GM12874 (cell line): ENCODE measurements around the gene KDELR3.

Experiments
- TF ChIP-seq, protein P1 (sequence below): IDR thresholded peaks from 2 replicates; pipeline ENCODE4 v1.5.1; 2011; ENCODE audit warnings: low read depth, mild to moderate bottlenecking, control low read depth, low read length, moderate library complexity; ENCODE audit not compliant: insufficient read depth

Gene KDELR3

DNA sequence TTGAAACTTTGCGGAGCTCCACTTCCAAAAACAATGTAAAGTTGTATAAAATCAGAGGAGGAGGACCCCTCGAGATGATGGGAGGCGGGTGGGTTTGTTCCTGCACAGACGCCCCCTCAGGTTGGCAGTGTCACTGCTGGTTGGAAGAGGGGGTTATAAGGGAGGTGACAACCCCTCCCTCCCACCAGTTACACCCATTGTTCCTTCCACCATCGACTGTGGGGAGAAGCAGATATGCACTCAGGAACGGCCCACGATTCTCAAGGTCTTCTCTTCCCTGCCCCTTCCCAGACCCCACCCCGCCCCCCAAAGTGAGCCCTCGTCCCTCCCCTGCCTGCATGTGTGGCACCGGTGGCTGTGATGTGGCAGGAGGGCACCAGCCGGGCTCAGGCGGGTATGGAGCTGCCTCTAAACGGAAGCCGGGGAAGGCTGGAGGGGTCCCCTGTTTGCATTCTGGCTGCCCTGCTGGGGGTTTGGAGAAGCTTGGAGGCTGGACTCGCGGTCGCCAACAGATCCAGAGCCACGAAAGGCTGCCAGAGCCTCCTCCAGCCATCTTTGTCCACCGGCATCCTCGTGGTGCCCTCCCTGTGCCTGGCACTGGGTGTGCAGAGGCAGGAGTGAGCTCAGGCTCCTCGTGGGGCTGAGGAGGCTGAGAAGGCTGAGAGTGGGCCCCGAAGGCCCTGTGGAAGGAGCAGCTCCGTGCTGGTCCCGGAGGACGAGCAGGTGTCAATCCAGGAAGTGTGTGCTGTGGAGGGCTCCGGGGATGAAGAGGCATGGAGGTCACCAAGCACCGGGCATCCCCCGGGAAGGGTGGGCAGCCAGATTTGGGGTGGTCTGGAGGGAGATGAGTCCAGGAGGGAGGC, 778 bp downstream of the KDELR3 start:
- TF ChIP-seq, protein P1, sequence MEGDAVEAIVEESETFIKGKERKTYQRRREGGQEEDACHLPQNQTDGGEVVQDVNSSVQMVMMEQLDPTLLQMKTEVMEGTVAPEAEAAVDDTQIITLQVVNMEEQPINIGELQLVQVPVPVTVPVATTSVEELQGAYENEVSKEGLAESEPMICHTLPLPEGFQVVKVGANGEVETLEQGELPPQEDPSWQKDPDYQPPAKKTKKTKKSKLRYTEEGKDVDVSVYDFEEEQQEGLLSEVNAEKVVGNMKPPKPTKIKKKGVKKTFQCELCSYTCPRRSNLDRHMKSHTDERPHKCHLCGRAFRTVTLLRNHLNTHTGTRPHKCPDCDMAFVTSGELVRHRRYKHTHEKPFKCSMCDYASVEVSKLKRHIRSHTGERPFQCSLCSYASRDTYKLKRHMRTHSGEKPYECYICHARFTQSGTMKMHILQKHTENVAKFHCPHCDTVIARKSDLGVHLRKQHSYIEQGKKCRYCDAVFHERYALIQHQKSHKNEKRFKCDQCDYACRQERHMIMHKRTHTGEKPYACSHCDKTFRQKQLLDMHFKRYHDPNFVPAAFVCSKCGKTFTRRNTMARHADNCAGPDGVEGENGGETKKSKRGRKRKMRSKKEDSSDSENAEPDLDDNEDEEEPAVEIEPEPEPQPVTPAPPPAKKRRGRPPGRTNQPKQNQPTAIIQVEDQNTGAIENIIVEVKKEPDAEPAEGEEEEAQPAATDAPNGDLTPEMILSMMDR: peak; percentile 20; the same call in 1 of the 2 replicates

DNA sequence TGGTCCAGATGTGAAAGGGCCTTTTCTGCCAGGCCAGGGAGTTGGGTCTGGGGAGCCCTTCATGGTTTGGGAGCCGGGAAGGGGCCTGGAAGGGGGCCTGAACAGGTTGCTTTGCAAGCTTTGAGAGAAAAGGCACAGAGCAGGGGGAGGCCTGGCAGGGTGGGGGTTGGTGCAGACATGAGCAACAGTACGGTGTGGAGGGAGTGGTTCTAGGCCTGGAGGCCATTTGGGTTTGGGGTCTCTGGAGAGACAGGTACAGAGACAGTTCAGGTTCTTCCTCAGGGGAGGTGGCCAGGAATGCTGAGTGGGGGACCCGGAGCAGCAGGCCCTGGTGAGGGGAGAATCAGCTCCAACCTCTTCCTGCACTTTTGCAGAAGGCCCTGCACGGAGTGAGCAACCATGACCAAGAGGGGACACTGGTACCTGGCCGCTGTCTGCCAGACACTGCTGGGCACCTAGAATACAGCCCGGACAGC, 1.4 kb downstream of the KDELR3 start:
- TF ChIP-seq, protein P1: no peak

DNA sequence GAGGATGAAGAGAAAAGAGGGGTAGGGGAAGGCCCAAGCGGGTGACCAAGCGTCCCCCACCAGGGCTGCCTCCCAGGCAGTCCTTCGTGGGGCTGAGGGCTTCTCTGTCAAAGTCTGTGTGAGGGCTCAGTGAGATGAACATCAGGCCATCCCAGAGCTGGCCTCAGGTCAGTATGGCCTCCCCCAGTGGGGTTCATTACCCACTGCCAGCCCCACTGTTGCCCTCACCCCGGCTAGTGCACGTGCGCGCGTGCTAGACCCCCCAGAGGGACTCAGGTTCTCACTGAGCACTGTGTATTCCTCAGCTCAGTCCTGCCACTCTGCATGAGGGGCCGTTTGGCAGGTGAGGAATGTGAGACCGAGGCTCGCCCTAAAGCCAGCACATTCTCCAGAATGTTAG, 3.3 kb downstream of the KDELR3 start:
- TF ChIP-seq, protein P1: no peak

DNA sequence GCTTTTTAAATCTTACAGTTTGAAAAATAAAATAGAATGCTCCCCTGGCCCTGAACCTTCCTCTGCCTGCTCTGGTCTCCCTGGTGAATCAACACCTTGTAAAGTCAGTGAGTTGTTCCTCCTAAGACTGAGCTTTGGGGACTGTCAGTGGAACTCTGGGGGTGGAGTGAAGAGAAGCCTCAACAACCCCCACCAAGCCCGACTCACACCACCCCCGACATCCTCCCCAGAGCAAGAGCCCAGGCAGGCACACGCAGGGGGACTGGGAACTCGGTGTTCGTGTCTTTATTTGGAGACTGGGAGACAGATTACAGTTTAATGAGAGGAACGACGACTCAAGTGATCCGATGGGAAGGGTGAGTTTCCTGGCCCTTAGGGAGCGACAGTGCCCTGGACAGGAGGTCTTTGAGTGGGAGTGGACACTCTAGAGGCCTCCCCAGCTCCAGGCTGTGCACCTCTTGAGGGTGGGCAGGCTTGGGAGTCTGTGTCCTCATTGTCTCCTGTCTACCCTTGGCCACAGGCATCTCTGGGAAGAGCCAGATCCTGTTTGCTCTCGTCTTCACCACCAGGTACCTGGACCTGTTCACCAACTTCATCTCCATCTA, 6.2 kb downstream of the KDELR3 start:
- TF ChIP-seq, protein P1: no peak

DNA sequence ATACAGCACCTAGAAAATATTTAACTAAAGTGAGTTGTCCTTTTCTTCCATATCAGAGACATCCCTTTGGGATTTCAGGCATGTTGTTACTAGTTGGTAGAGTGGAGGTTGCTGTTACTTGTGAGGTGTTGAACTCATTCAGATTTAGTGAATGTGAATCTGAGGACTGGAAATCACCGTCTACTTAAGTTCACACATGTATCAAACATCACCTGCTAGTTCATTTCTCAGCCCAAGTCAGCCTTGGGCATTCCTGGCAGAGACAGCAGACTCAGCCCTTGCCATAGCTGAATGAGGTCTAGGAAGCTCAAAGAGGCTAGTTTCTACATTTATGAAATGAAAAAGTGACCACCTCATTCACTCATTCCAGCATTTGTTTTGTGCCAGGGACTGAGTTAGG, 9.7 kb downstream of the KDELR3 start:
- TF ChIP-seq, protein P1: no peak

DNA sequence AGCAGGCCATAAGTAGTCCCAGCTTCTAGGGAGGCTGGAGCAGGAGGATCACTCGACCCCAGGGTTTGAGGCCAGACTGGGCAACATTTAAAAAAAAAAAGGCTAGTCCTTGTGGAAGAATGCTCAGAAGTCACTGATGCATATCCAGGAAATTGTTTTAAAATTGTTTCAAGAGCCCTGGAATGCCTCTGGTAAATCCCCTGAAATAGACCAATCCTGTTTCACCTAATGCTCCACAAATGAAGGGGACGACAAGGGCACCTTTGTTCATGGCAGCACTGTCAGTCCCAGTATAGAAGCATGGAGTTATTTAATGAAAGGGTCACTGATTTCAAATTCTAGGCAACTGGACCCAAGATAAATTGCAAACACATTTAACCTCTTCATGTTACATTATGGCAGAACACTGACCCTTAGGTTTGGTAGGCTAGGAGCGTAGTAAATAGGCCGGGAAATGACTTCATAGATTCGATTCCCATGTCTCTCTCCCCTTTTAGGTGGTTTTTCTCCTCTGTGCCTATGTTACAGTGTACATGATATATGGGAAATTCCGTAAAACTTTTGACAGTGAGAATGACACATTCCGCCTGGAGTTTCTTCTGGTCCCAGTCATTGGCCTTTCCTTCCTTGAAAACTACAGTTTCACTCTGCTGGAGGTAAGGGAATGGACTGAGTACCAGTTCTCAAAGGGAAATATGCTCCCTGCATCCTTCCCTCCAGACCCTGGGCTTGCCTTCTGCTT, 11.4 kb downstream of the KDELR3 start:
- TF ChIP-seq, protein P1: no peak

DNA sequence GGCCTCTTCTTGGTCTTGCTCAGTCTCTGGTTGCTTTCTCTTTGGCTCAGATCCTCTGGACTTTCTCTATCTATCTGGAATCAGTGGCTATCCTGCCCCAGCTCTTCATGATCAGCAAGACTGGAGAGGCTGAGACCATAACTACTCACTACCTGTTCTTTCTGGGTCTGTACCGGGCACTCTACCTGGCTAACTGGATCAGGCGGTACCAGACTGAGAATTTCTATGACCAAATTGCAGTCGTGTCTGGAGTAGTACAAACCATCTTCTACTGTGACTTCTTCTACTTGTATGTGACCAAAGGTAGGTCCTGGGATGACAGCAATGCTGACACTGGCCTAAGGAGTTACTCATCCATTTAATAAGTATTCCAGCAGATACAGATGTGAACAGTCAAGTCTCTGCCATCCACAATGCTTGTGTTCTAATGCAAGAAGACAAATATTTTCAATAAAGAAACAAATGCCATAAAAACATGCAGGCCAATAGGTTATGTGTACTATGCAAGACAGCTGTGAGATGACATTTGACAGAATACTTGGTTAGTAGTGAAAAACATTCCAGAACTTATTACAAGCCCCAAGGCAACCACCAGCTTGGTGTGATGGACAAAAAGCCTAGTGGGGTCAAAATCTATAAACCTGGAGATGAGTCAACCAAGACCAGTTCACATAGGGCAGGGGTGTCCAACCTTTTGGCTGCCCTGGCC, 13.4 kb downstream of the KDELR3 start:
- TF ChIP-seq, protein P1: no peak
